ENCODE results near the gene DHRS2.

DNA sequence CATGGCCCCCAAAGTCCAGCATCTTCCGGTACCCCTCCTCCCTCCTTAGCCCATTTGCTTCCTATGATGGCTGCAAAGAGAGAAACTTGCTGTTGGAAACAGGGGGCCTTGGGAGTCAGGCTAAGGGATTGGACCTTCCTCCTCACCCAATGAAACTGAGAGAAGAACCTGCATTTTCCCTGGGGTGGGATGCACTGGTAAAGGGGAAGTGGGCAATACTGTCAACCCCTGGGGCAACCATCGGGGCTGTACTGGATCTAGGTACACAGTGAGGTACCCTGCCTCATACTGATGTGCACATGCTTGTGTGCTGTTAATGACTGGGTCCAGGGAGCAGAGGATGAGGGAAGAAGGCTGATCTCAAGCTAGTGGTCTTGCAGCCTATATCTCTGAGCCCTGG lies 46.6 kb upstream of the DHRS2 start:
- TF ChIP-seq YY1 (IDR thresholded peaks at IDR 0.05; ENCODE audit: insufficient read depth, insufficient read length) (no peak), ZNF274 (IDR thresholded peaks at IDR 0.05; ENCODE audit: low read depth, low read length) (no peak), SUZ12 (IDR thresholded peaks at IDR 0.05; ENCODE audit: extremely low read depth, insufficient read depth, insufficient read length) (no peak)

Measured in NT2/D1 (cell line).